Loucy (cell line): Measurements from ENCODE around the gene GORAB.
A peak's percentile ranks its signal among the peaks of the same experiment; 100 is the strongest.

Experiments
- H2AFZ ChIP-seq: fragments of 200-600 bp; sonication (generic); 2 replicates; pipeline ENCODE4 v1.6.0; 2016; ENCODE audit warnings: antibody characterized with exemption, mild to moderate bottlenecking, low read length, moderate library complexity
- H3F3A ChIP-seq: fragments of 200-600 bp; 2 replicates; pipeline ENCODE4 v1.6.0; 2016; ENCODE audit warnings: antibody characterized with exemption, low read depth, mild to moderate bottlenecking
- H3K27me3 ChIP-seq: fragments of 200-600 bp; sonication (generic); 2 replicates; pipeline ENCODE4 v1.6.1; 2014; ENCODE audit warnings: low read length, mild to moderate bottlenecking; ENCODE audit not compliant: insufficient read depth, poor library complexity, severe bottlenecking
- H3K36me3 ChIP-seq: fragments of 200-600 bp; sonication (generic); 2 replicates; pipeline ENCODE4 v1.6.1; 2016; ENCODE audit warnings: low read length; ENCODE audit not compliant: insufficient read depth
- H3K4me1 ChIP-seq: fragments of 200-600 bp; sonication (generic); 2 replicates; pipeline ENCODE4 v1.5.1; 2014; ENCODE audit warnings: low read length, mild to moderate bottlenecking; ENCODE audit not compliant: insufficient read depth, poor library complexity, severe bottlenecking
- H3K4me2 ChIP-seq: fragments of 200-600 bp; sonication (generic); 2 replicates; pipeline ENCODE4 v1.6.0; 2014; ENCODE audit warnings: antibody characterized with exemption, low read length, low read depth, mild to moderate bottlenecking; ENCODE audit not compliant: poor library complexity, severe bottlenecking
- H3K4me3 ChIP-seq: fragments of 200-600 bp; sonication (generic); 2 replicates; pipeline ENCODE4 v1.5.1; 2014; ENCODE audit warnings: low read length, mild to moderate bottlenecking, mixed read lengths; ENCODE audit not compliant: poor library complexity, severe bottlenecking
- H3K79me2 ChIP-seq: fragments of 200-600 bp; sonication (generic); 2 replicates; pipeline ENCODE4 v1.6.1; 2014; ENCODE audit warnings: low read length; ENCODE audit not compliant: insufficient read depth
- H3K9ac ChIP-seq: fragments of 200-600 bp; sonication (generic); 2 replicates; pipeline ENCODE4 v1.6.0; 2014; ENCODE audit warnings: mild to moderate bottlenecking, low read depth, low read length, moderate library complexity; ENCODE audit not compliant: poor library complexity, severe bottlenecking
- H3K9me2 ChIP-seq: fragments of 200-600 bp; sonication (generic); replicated peaks from 2 replicates; pipeline ENCODE4 v1.6.1; 2016; ENCODE audit warnings: low read depth, low read length, mixed read lengths
- H3K9me3 ChIP-seq: fragments of 200-600 bp; sonication (generic); 2 replicates; pipeline ENCODE4 v1.6.1; 2014; ENCODE audit warnings: mild to moderate bottlenecking, antibody characterized with exemption, low read length, low read depth; ENCODE audit not compliant: insufficient read depth
- H4K20me1 ChIP-seq: fragments of 200-600 bp; sonication (generic); 2 replicates; pipeline ENCODE4 v1.6.0; 2014; ENCODE audit warnings: antibody characterized with exemption, low read length, mild to moderate bottlenecking; ENCODE audit not compliant: insufficient read depth, poor library complexity, severe bottlenecking
- EZH2phosphoT487 ChIP-seq: fragments of 200-600 bp; IDR thresholded peaks from 2 replicates; pipeline ENCODE4 v1.6.1; 2018; ENCODE audit warnings: antibody characterized with exemption, mild to moderate bottlenecking, moderate library complexity, borderline replicate concordance
- TF ChIP-seq, protein P1 (sequence below): fragments of 200-600 bp; sonication (generic); conservative IDR thresholded peaks from 2 replicates; pipeline ENCODE4 v1.5.1; 2014; ENCODE audit warnings: mild to moderate bottlenecking, antibody characterized with exemption, low read length

The GORAB gene

GRCh38 chr1:170559166-170559565 lies 27.2 kb downstream of the GORAB start:
- no peaks in the 10 kb centered on the region for H3F3A ChIP-seq
- no peak overlapping the region for H3K4me3 ChIP-seq
- H3K4me2 ChIP-seq = no peak overlapping the region
- H3K27me3 ChIP-seq = no peaks in the 10 kb centered on the region
- TF ChIP-seq, protein P1, sequence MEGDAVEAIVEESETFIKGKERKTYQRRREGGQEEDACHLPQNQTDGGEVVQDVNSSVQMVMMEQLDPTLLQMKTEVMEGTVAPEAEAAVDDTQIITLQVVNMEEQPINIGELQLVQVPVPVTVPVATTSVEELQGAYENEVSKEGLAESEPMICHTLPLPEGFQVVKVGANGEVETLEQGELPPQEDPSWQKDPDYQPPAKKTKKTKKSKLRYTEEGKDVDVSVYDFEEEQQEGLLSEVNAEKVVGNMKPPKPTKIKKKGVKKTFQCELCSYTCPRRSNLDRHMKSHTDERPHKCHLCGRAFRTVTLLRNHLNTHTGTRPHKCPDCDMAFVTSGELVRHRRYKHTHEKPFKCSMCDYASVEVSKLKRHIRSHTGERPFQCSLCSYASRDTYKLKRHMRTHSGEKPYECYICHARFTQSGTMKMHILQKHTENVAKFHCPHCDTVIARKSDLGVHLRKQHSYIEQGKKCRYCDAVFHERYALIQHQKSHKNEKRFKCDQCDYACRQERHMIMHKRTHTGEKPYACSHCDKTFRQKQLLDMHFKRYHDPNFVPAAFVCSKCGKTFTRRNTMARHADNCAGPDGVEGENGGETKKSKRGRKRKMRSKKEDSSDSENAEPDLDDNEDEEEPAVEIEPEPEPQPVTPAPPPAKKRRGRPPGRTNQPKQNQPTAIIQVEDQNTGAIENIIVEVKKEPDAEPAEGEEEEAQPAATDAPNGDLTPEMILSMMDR = no peak
- TF ChIP-seq EZH2phosphoT487 = no peak
- H3K9me3 ChIP-seq = no peaks in the 10 kb centered on the region
- H2AFZ ChIP-seq = no peak overlapping the region
- H4K20me1 ChIP-seq = no peaks in the 10 kb centered on the region
- no peak overlapping the region for H3K9ac ChIP-seq
- no peaks in the 10 kb centered on the region for H3K79me2 ChIP-seq
- no peaks in the 10 kb centered on the region for H3K9me2 ChIP-seq
- H3K36me3 ChIP-seq = peaks cover 3% of the 10 kb centered on the region; the same call in 1 of the 2 replicates
- H3K4me1 ChIP-seq = peaks cover 18% of the 10 kb centered on the region

DNA sequence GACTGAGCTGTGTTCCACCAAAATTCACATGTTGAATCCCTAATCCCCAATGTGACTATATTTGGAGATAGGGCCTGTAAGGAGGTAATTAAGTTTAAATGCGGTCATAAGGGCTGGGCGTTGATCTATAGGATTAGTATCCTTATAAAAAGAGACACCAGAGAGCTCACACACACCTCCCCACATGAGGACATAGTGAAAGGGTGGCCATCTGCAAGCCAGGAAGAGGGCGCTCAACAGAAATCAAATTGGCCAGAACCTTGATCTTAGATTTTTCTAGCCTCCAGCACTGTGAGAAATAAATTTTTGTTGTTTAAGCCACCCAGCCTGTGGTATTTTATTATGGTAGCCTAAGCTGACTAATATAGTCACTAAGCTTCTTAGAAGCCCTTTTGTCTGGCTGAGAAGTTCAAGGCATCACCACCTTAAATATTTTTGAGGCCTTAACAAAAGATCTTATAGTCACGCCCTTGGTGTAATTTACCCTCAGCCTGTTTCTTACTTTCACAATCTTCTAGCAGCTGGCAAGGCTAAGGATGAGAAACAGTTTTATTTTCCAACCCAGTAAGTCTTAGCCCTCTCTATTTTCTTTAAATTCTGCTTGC lies 28.8 kb downstream of the GORAB start:
- H3K9me3 ChIP-seq = no peaks in the 10 kb centered on the region
- no peak overlapping the region for H3K4me3 ChIP-seq
- no peaks in the 10 kb centered on the region for H3K36me3 ChIP-seq
- no peaks in the 10 kb centered on the region for H3K9me2 ChIP-seq
- no peak overlapping the region for H3K4me2 ChIP-seq
- TF ChIP-seq EZH2phosphoT487 = no peak
- TF ChIP-seq, protein P1 = no peak
- H3K9ac ChIP-seq = no peak overlapping the region
- H4K20me1 ChIP-seq = no peaks in the 10 kb centered on the region
- H3K4me1 ChIP-seq = peaks cover 18% of the 10 kb centered on the region
- H3F3A ChIP-seq = no peaks in the 10 kb centered on the region
- H3K79me2 ChIP-seq = no peaks in the 10 kb centered on the region
- no peak overlapping the region for H2AFZ ChIP-seq
- no peaks in the 10 kb centered on the region for H3K27me3 ChIP-seq

DNA sequence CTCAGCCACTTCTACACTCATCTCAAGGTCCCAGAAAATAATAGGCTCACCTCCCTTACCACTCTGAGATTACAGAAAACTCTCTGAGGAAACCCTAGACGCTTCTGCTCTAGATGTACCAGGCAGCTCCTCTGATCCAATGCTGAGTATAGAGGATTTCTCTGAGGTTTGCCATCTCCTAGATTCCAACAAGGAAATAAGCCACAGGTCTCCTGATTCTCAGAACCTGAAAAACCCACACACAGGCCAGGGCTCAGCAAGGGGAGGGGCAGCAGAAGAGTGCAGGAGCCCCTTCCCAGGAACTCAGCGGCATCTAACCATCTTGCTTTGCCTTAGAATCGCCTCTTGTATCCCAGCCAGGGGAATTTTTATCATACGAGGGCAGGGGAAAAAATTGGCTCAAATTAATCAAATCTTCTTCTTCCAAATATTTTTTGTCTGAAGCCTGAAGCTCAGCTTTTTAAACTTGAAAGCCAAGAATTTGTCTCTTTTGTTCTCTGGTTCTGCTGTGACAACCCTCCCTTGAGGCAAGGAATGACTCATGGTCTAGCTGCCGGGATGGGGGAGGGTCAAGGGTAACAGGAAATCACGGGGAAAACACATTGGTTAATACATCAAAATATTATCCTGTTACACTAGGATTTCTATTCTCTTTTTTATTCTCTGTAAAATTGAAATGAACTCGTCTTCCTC lies 30.8 kb downstream of the GORAB start:
- Histone ChIP-seq H4K20me1 (no peaks in the 10 kb centered on the region), H2AFZ (peak overlapping the region; percentile 72), H3K9me3 (no peaks in the 10 kb centered on the region), H3K4me2 (peak overlapping the region; percentile 44), H3K4me1 (peaks cover 18% of the 10 kb centered on the region), H3F3A (no peaks in the 10 kb centered on the region), H3K4me3 (peak overlapping the region; percentile 28), H3K27me3 (no peaks in the 10 kb centered on the region), H3K79me2 (no peaks in the 10 kb centered on the region), H3K9me2 (no peaks in the 10 kb centered on the region), H3K36me3 (no peaks in the 10 kb centered on the region), H3K9ac (peak overlapping the region; percentile 61)
- TF ChIP-seq, protein P1 = no peak
- no peak for TF ChIP-seq EZH2phosphoT487
